ENCODE measurements around the gene HAO1. TPM values are rescaled to one million over a fixed set of nuclear protein-coding genes. Genes with fewer than 3 reads are reported as not detected.

The HAO1 gene
- total RNA-seq, 4 donors from 2014 or later, result 0.53 to 1.1 TPM; not detected in 2

DNA sequence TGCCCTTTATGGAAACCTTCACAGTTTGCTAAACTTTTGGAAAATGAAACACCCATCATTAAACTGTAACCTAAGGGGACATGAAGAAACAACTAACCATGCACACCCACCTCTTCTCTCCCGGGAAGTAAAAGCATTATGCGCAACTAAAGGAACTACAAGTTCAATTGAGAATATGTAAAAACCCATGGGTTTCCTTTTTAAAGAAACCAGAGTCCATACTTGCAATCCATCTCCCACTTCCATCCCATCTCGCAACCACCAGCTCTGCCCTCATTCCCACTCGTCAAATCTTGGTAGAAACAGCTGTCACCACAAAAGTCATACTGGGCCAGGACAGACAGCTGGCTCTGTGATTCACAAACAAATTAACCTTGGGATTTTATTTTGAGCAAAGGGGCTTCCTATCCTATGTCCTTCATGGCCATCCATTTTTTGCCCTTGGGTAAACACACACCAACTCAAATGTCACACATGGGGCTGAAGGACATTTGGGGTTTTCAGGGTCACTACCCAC lies 81.5 kb downstream of the HAO1 start:
- H3K4me3 ChIP-seq, result no peak overlapping the region
- no peak for TF ChIP-seq POLR2A (IDR thresholded peaks at IDR 0.05)
- TF ChIP-seq, protein P1, sequence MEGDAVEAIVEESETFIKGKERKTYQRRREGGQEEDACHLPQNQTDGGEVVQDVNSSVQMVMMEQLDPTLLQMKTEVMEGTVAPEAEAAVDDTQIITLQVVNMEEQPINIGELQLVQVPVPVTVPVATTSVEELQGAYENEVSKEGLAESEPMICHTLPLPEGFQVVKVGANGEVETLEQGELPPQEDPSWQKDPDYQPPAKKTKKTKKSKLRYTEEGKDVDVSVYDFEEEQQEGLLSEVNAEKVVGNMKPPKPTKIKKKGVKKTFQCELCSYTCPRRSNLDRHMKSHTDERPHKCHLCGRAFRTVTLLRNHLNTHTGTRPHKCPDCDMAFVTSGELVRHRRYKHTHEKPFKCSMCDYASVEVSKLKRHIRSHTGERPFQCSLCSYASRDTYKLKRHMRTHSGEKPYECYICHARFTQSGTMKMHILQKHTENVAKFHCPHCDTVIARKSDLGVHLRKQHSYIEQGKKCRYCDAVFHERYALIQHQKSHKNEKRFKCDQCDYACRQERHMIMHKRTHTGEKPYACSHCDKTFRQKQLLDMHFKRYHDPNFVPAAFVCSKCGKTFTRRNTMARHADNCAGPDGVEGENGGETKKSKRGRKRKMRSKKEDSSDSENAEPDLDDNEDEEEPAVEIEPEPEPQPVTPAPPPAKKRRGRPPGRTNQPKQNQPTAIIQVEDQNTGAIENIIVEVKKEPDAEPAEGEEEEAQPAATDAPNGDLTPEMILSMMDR (IDR thresholded peaks at IDR 0.05), result no peak
- no peaks in the 10 kb centered on the region for H3K27me3 ChIP-seq
- no peaks in the 10 kb centered on the region for H3K4me1 ChIP-seq
- DNase-seq, result no peak
- H3K27ac ChIP-seq, result no peak overlapping the region
- H3K36me3 ChIP-seq, result no peaks in the 10 kb centered on the region
- H3K9me3 ChIP-seq, result no peaks in the 10 kb centered on the region

DNA sequence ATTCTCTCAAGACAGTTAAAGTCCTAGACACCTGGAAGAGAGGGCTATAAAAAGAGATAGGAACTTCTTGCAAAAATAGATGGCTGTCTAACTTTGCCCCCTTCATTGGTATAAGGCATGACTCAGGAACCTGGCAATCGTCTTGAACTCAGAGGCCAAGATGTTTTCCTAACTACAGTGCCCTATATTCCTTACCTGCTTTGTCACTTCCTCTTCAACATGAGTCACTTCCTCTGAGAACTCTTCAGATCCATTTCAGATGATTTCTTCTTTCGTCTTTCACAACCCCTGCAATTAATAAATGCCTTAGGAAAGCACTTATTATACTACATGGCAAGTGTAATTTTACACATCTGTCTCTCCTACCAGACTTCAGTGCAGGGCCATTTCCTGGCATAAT lies 83.5 kb downstream of the HAO1 start:
- H3K4me3 ChIP-seq, result no peak overlapping the region
- H3K36me3 ChIP-seq, result no peaks in the 10 kb centered on the region
- H3K27ac ChIP-seq, result no peak overlapping the region
- TF ChIP-seq, protein P1 (IDR thresholded peaks at IDR 0.05), result no peak
- TF ChIP-seq POLR2A (IDR thresholded peaks at IDR 0.05), result no peak
- H3K9me3 ChIP-seq, result no peaks in the 10 kb centered on the region
- no peak for DNase-seq
- no peaks in the 10 kb centered on the region for H3K4me1 ChIP-seq
- no peaks in the 10 kb centered on the region for H3K27me3 ChIP-seq

GRCh38 chr20:7855545-7855944 lies 84.7 kb downstream of the HAO1 start:
- Histone ChIP-seq H3K9me3 (no peaks in the 10 kb centered on the region), H3K36me3 (no peaks in the 10 kb centered on the region), H3K4me3 (no peak overlapping the region), H3K4me1 (no peaks in the 10 kb centered on the region), H3K27ac (no peak overlapping the region), H3K27me3 (no peaks in the 10 kb centered on the region)
- TF ChIP-seq, protein P1 (IDR thresholded peaks at IDR 0.05), result no peak
- no peak for TF ChIP-seq POLR2A (IDR thresholded peaks at IDR 0.05)
- DNase-seq, result no peak

DNA sequence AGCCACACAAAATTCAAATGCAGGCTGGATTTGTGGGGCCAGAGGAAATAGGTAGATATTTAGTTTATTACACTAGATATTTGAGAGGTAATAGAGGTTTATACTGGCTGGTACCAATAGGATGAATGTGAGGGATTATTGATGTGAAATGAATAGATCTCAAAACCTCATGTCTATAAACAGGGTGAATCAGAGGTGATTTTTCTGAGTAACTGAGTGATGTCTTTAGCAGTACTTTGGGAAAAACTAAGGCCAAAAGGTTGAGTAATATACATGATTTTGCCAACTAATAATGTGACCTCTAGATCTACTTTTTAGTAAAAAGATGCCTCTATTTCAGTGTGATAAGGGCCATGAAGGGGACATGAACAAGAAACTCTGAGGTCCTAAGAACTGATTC lies 86.8 kb downstream of the HAO1 start:
- DNase-seq, result no peak
- H3K9me3 ChIP-seq, result no peaks in the 10 kb centered on the region
- no peak overlapping the region for H3K4me3 ChIP-seq
- no peaks in the 10 kb centered on the region for H3K36me3 ChIP-seq
- no peaks in the 10 kb centered on the region for H3K27me3 ChIP-seq
- no peak overlapping the region for H3K27ac ChIP-seq
- no peaks in the 10 kb centered on the region for H3K4me1 ChIP-seq
- TF ChIP-seq POLR2A (IDR thresholded peaks at IDR 0.05), result no peak
- TF ChIP-seq, protein P1 (IDR thresholded peaks at IDR 0.05), result no peak

- Histone ChIP-seq H3K27me3 (no peaks in the 10 kb centered on the region), H3K36me3 (no peaks in the 10 kb centered on the region), H3K4me3 (no peak overlapping the region), H3K27ac (no peak overlapping the region), H3K4me1 (no peaks in the 10 kb centered on the region), H3K9me3 (no peaks in the 10 kb centered on the region)
- no peak for TF ChIP-seq POLR2A (IDR thresholded peaks at IDR 0.05)
- TF ChIP-seq, protein P1 (IDR thresholded peaks at IDR 0.05), result no peak
- DNase-seq, result no peak
Measured at GRCh38 chr20:7850775-7851490, 89.3 kb downstream of the HAO1 start.
